Ovary (tissue), 3 donors: ENCODE results near the gene EEF1G.

Source experiments
- CTCF ChIP-seq, 3 donors: fragments of 450-650 bp in 2 of 3; fragments of 200-600 bp in 1 of 3; IDR thresholded peaks; one replicate each; pipeline versions ENCODE4 v1.5.1 to v1.8.0; 2016 to 2022; ENCODE audit warnings: antibody characterized with exemption in 3 of 3, mild to moderate bottlenecking in 1 of 3
- EP300 ChIP-seq: sonication (generic); formaldehyde crosslinking; IDR thresholded peaks from one replicate; pipeline ENCODE4 v1.6.1; 2017; ENCODE audit warnings: antibody characterized with exemption
- POLR2A ChIP-seq: fragments of 450-650 bp; IDR thresholded peaks from one replicate; pipeline ENCODE4 v1.6.1; 2017; ENCODE audit warnings: antibody characterized with exemption, mild to moderate bottlenecking, moderate library complexity
- donor health status: DM: no; HTN: no; CAD: no.

DNA sequence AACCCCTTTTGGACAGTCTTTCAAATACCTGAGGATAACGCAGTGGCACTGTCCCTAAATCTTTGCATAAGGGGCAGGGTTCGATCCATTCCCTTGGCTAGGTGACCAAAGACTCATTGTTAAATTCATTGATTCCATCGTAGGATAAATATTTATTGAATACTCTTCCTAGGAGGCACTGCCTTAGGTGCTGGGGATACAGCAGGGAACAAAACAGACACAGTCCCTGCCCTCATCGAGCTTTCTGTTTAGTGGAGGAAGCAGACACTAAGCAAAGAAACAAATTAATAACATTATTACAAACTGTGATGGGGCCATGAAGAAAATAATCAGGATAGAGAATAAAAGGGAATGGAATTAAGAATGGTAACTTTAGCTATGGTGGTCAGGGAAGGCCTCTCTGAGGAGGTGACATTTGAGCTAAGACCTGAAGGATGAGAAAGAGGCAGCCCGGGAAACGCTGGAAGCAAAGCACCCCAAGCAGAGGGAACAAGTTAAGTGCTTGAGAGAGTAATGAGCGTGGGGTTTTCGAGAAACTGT, 47.4 kb upstream of the EEF1G start:
- no peak for TF ChIP-seq POLR2A
- TF ChIP-seq CTCF (IDR thresholded peaks at IDR 0.05) = no peak
- TF ChIP-seq EP300 = no peak
